Mucosa of rectum (tissue), 2 donors: ENCODE results near the gene KCNJ16.

Experiments used
- H3K27ac ChIP-seq, 2 donors: one replicate each; pipeline ENCODE4 v1.7.0; 2013; ENCODE audit warnings: inconsistent platforms in 2 of 2, low read depth in 2 of 2, low read length in 2 of 2
- H3K27me3 ChIP-seq, 2 donors: one replicate each; pipeline ENCODE4 v1.7.0; 2013; ENCODE audit warnings: low read length in 2 of 2; ENCODE audit not compliant: control insufficient read depth in 2 of 2, insufficient read depth in 2 of 2
- H3K36me3 ChIP-seq, 2 donors: one replicate each; pipeline ENCODE4 v1.7.0; 2013; ENCODE audit warnings: low read length in 2 of 2; ENCODE audit not compliant: control insufficient read depth in 2 of 2, insufficient read depth in 2 of 2
- H3K4me1 ChIP-seq, 2 donors: one replicate each; pipeline ENCODE4 v1.7.0; 2013; ENCODE audit warnings: low read length in 2 of 2, mild to moderate bottlenecking in 1 of 2; ENCODE audit not compliant: control insufficient read depth in 2 of 2, insufficient read depth in 2 of 2
- H3K4me3 ChIP-seq, 2 donors: one replicate each; pipeline ENCODE4 v1.7.0; 2013; ENCODE audit warnings: low read length in 2 of 2
- H3K9ac ChIP-seq, 2 donors: one replicate each; pipeline ENCODE4 v1.7.0; 2013; ENCODE audit warnings: low read length in 2 of 2, low read depth in 1 of 2, mild to moderate bottlenecking in 1 of 2
- H3K9me3 ChIP-seq, 2 donors: one replicate each; pipeline ENCODE4 v1.7.0; 2013; ENCODE audit warnings: low read length in 2 of 2; ENCODE audit not compliant: control insufficient read depth in 2 of 2
- donor health status: healthy.
- donor health status: Normal muscosa, but diverticular disease.

KCNJ16 gene

GRCh38 chr17:70060415-70060814, 14.6 kb upstream of the KCNJ16 start:
- Histone ChIP-seq H3K4me3 (no peak overlapping the region), H3K9me3 (no peaks in the 10 kb centered on the region), H3K27ac (no peak overlapping the region), H3K36me3 (no peaks in the 10 kb centered on the region), H3K4me1 (no peaks in the 10 kb centered on the region), H3K27me3 (no peaks in the 10 kb centered on the region), H3K9ac (no peak overlapping the region)

GRCh38 chr17:70067134-70067533, 7.9 kb upstream of the KCNJ16 start:
- H3K27me3 ChIP-seq: no peaks in the 10 kb centered on the region
- H3K4me1 ChIP-seq: no peaks in the 10 kb centered on the region
- no peaks in the 10 kb centered on the region for H3K36me3 ChIP-seq
- H3K27ac ChIP-seq: no peak overlapping the region
- no peak overlapping the region for H3K9ac ChIP-seq
- H3K4me3 ChIP-seq: no peak overlapping the region
- no peaks in the 10 kb centered on the region for H3K9me3 ChIP-seq

GRCh38 chr17:70070305-70071027, 4.6 kb upstream of the KCNJ16 start:
- Histone ChIP-seq H3K4me1 (peaks cover 0 to 3% of the 10 kb centered on the region in 2 donors), H3K27ac (no peak overlapping the region), H3K27me3 (no peaks in the 10 kb centered on the region), H3K36me3 (no peaks in the 10 kb centered on the region), H3K9me3 (no peaks in the 10 kb centered on the region), H3K4me3 (no peak overlapping the region), H3K9ac (no peak overlapping the region)

DNA sequence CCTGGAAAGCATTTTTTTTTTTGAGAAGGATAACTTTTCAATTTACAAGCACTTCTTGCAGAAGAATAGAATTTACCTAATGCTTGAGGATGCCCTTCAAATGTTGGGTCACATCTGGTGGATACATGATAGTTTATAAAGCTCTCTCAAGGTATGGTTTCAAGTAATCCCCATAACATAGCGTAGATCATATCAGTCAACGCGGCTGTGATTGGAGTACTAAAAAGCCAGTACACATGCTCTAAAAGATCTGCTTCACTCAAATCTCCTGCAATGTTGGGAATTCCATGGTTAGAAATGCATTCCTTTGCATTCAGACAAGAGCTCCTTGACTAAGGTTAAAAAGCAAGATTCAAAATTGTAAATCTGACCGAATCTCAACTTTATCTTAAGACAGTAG, 3.9 kb upstream of the KCNJ16 start:
- Histone ChIP-seq H3K9ac (no peak overlapping the region), H3K27me3 (no peaks in the 10 kb centered on the region), H3K4me3 (no peak overlapping the region), H3K9me3 (no peaks in the 10 kb centered on the region), H3K4me1 (peaks cover 0 to 3% of the 10 kb centered on the region in 2 donors), H3K27ac (no peak overlapping the region), H3K36me3 (no peaks in the 10 kb centered on the region)

- Histone ChIP-seq H3K36me3 (no peaks in the 10 kb centered on the region), H3K27ac (no peak overlapping the region), H3K4me3 (no peak overlapping the region), H3K9me3 (no peaks in the 10 kb centered on the region), H3K4me1 (peaks cover 0 to 3% of the 10 kb centered on the region in 2 donors), H3K27me3 (no peaks in the 10 kb centered on the region), H3K9ac (no peak overlapping the region)
These were observed 3.4 kb upstream of the KCNJ16 start for GRCh38 chr17:70071620-70072019.

DNA sequence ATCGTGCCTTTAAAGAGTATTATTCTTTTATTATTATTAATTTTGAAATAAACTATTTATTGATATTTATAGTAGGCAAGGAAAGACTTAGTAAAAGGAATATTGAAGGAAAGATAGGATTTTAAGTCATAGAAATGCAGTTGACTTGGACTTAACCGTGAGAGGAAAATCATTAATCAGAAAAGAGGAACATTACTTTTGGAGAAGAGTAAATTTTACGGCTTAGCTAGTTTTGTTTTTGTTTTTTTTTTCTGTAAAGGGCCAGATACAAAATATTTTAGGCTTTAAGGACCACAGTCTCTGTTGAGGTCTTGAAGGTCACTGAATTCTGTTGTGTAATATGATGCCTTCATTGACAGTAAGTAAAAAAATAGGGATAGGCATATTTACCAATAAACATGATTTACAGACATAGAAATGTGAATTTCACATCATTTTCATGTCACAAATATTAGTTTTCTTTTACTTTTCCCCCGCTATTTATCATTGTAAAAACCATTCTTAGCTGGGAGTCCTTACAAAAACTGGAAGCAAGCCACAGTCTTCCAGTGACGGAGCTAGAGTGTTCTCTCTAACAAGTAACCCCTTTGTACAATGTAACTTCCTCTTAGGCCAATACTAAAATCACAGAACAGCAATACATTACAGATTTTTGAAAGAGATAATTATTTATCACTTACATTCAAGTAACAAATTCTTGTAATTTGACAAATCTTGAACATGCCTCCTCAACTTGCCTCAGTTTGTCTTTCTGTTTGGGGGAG, 2.3 kb upstream of the KCNJ16 start:
- Histone ChIP-seq H3K27me3 (no peaks in the 10 kb centered on the region), H3K27ac (no peak overlapping the region), H3K9ac (no peak overlapping the region), H3K4me3 (no peak overlapping the region), H3K4me1 (peaks cover 0 to 3% of the 10 kb centered on the region in 2 donors), H3K9me3 (no peaks in the 10 kb centered on the region), H3K36me3 (no peaks in the 10 kb centered on the region)

- Histone ChIP-seq H3K9ac (no peak overlapping the region), H3K36me3 (no peaks in the 10 kb centered on the region), H3K27me3 (no peaks in the 10 kb centered on the region), H3K4me3 (no peak overlapping the region), H3K27ac (no peak overlapping the region), H3K9me3 (no peaks in the 10 kb centered on the region), H3K4me1 (peaks cover 0 to 3% of the 10 kb centered on the region in 2 donors)
These were observed 1.7 kb upstream of the KCNJ16 start for GRCh38 chr17:70073310-70073709.

GRCh38 chr17:70073799-70074198, 1.2 kb upstream of the KCNJ16 start:
- Histone ChIP-seq H3K4me3 (no peak overlapping the region), H3K9ac (no peak overlapping the region), H3K36me3 (no peaks in the 10 kb centered on the region), H3K4me1 (peaks cover 0 to 3% of the 10 kb centered on the region in 2 donors), H3K27me3 (no peaks in the 10 kb centered on the region), H3K9me3 (no peaks in the 10 kb centered on the region), H3K27ac (no peak overlapping the region)

- Histone ChIP-seq H3K36me3 (no peaks in the 10 kb centered on the region), H3K27me3 (no peaks in the 10 kb centered on the region), H3K4me3 (no peak overlapping the region), H3K9me3 (no peaks in the 10 kb centered on the region), H3K4me1 (peaks cover 0 to 3% of the 10 kb centered on the region in 2 donors), H3K9ac (no peak overlapping the region), H3K27ac (no peak overlapping the region)
These were observed 692 bp upstream of the KCNJ16 start for GRCh38 chr17:70074236-70074830.

- H3K27ac ChIP-seq: no peak overlapping the region
- H3K9ac ChIP-seq: no peak overlapping the region
- H3K9me3 ChIP-seq: no peaks in the 10 kb centered on the region
- H3K36me3 ChIP-seq: no peaks in the 10 kb centered on the region
- peaks cover 0 to 3% of the 10 kb centered on the region in 2 donors for H3K4me1 ChIP-seq
- H3K27me3 ChIP-seq: no peaks in the 10 kb centered on the region
- no peak overlapping the region for H3K4me3 ChIP-seq
These were observed 1.2 kb downstream of the KCNJ16 start for GRCh38 chr17:70076189-70076588.
